Keratinocyte (primary cell): ENCODE data around the gene TRPM2.

Source experiments
- EZH2 ChIP-seq: IDR thresholded peaks from one replicate; pipeline ENCODE4 v1.6.1; 2012; ENCODE audit warnings: inconsistent platforms, mild to moderate bottlenecking, low read length, moderate library complexity
- TF ChIP-seq, protein P1 (sequence below), 3 experiments: IDR thresholded peaks in 1 of 3; conservative IDR thresholded peaks in 1 of 3; optimal IDR thresholded peaks in 1 of 3; 2 replicates in 2 of 3; 3 replicates in 1 of 3; pipeline versions ENCODE3 to v1.5.1; 2011; ENCODE audit warnings: low read length in 3 of 3, mild to moderate bottlenecking in 3 of 3, moderate library complexity in 2 of 3, control low read depth in 1 of 3, inconsistent platforms in 1 of 3; ENCODE audit not compliant: insufficient read depth in 2 of 3; ENCODE audit errors: extremely low read depth in 1 of 3

DNA sequence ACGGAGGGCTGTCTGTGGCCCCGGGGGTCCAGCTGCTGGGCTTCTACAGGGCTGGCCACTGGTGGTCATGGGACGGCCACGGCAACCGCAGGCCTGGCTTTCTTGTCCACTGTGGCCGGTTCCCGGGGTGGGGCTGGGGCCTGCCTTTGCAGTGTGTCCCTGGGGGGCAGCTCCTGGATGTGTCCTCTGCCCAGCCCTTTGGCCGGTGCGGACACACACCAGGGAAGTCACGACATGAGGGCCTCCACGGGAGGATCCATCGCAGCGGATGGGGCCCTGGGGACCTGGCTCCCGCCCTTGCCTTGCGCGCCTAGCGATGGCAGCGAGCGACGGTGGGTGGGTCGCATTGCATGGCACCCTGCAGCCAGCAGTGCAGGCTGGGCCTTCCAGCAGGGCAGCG is 35.5 kb upstream of the TRPM2 start:
- TF ChIP-seq, protein P1, sequence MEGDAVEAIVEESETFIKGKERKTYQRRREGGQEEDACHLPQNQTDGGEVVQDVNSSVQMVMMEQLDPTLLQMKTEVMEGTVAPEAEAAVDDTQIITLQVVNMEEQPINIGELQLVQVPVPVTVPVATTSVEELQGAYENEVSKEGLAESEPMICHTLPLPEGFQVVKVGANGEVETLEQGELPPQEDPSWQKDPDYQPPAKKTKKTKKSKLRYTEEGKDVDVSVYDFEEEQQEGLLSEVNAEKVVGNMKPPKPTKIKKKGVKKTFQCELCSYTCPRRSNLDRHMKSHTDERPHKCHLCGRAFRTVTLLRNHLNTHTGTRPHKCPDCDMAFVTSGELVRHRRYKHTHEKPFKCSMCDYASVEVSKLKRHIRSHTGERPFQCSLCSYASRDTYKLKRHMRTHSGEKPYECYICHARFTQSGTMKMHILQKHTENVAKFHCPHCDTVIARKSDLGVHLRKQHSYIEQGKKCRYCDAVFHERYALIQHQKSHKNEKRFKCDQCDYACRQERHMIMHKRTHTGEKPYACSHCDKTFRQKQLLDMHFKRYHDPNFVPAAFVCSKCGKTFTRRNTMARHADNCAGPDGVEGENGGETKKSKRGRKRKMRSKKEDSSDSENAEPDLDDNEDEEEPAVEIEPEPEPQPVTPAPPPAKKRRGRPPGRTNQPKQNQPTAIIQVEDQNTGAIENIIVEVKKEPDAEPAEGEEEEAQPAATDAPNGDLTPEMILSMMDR (optimal IDR thresholded peaks at IDR 0.05 in 1 of 3, IDR thresholded peaks at IDR 0.05 in 1 of 3, conservative IDR thresholded peaks at IDR 0.05 in 1 of 3; ENCODE audit: extremely low read depth in 1 of 3, insufficient read depth in 2 of 3, low read length in 3 of 3) = no peak
- no peak for TF ChIP-seq EZH2
